ENCODE measurements around the gene DDRGK1.
"Not testable (repeated sequence)": the region's sequence is repeated elsewhere in the genome, so short reads cannot be mapped to it uniquely, and the experiment has no call there.

The DDRGK1 gene

DNA sequence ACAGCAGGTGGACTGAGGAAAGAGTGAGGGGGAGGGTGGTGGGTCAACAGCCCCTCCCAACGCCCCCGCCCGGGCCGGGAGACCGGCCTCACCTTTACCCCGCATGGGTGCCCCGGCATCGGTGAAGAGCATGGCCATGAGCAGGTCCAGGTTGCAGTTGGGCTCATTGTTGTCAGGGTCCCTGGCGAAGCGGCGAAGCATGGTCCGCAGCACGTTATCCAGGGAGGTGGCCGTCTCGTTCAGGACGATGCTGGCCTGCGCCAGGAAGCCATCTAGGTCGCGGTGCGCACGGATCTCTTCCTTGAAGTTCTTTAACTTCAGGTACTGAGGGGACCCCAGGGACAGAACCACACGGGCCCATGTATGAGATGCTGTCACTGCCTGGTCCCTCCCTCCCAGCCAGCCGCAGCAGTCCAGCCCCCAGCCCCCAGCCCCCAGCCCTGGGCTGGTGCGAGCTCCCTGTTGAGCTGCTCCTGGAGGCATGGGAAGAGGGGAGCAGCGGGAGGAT lies 29.6 kb upstream of the DDRGK1 start:
- no peak for DNase-seq

GRCh38 chr20:3233131-3233990 lies 28.9 kb upstream of the DDRGK1 start:
- DNase-seq = no peak

DNA sequence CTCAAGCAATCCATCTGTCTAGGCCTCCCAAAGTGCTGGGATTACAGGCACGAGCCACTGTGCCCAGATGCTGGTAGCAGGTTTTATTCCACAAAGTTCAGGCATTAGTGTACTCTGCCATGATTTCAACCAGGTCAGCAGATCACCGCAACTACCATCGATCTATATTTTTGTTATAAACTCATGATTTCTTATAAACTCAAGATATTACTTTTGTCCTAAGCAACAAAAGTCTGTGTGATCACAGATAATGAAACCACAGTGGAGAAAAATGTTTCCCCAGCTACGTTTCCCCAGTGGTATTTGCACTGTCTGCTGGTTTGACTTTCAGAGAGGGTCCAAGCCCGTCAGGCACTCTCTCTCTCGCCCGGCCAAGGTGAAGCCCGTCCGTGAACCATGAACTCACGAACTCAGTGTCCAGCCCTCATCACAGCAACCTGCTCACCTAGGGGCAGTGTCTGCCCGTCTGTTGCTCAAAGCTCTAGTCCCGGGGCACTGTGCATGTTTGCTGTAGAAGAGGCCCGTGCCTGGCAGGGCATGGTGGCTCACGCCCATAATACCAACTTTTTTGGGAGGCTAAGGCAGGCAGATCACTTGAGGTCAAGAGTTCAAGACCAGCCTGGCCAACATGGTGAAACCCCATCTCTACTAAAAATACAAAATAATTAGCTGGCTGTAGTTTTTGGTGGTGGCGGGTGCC lies 27.6 kb upstream of the DDRGK1 start:
- no peak for DNase-seq

DNA sequence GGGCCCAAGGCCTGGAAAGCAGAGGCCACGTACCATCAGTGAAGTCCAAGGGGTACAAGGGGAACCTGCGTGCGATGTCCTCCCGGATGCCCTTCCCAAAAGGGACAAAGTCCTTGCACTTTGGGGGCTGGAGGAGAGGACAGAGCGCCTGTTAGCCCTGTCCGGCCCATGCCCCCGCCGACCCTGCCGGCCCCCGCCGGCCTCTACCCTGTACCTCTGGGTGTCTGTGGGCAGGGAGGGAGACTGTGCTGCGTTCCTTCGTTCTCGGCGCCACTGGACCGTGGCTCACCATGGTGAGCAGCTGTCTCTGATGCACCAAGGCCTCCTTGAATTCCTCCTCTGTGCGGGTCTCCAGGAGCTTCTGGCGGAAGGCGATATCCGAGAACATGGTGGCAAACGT lies 26.6 kb upstream of the DDRGK1 start:
- DNase-seq = no peak

GRCh38 chr20:3229798-3230197 lies 25.3 kb upstream of the DDRGK1 start:
- DNase-seq = no peak

GRCh38 chr20:3229158-3229557 lies 24.7 kb upstream of the DDRGK1 start:
- no peak for DNase-seq

DNA sequence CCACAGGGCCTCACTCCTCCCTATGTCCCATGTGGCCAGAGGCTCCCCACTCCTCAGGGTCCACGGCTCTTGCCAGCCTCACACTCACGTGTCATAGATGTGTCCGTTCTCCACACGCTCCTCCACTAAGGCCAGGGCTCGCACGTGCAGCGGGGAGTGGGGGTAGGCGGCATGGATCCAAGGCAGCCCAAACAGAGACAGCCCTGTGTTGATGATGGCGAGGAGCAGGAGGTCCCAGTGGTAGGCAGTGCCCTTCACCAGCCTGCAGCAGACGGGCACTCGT lies 24.2 kb upstream of the DDRGK1 start:
- DNase-seq = no peak

- DNase-seq = no peak
Observed at GRCh38 chr20:3227936-3228749, 23.7 kb upstream of the DDRGK1 start.

DNA sequence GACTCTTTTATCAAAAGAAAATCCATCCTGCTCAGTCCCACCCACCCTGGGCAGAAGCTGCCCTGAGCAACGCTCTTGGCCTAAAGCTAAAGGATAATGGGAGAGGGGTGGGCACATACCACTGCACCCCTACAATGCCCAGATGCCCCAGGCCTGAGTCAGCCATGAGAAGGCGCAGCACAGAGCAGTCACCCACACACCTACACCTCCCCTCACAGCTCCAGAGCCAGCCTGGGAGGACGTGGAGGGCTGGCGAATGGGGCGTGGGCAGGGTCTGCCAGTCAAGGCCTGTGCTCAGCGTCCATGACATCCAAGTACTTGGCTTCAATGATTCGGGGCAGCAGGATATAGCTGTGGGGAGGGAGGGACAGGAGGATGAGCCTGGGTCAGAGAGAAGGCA lies 23.0 kb upstream of the DDRGK1 start:
- DNase-seq = no peak

GRCh38 chr20:3226864-3227263 lies 22.4 kb upstream of the DDRGK1 start:
- DNase-seq = no peak

DNA sequence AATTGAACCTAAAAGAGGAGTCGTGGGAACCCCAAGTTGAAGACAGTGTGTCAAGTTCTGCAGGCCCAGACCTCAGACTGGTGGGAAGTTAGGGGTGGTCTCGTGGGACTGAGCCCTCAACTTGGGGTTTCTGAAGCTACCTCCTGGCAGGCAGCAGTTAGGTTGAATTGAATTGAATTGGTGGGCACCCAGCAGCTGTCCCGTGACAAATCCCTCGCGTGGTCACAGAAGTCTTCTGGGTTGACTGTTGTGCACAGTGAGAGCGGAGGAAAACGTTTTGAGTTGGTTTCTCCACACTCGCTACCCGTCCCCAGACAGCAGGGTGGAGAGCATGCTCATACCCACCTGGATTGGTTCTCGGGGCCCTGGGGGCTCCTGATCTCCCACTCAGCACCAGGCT lies 21.6 kb upstream of the DDRGK1 start:
- no peak for DNase-seq

DNA sequence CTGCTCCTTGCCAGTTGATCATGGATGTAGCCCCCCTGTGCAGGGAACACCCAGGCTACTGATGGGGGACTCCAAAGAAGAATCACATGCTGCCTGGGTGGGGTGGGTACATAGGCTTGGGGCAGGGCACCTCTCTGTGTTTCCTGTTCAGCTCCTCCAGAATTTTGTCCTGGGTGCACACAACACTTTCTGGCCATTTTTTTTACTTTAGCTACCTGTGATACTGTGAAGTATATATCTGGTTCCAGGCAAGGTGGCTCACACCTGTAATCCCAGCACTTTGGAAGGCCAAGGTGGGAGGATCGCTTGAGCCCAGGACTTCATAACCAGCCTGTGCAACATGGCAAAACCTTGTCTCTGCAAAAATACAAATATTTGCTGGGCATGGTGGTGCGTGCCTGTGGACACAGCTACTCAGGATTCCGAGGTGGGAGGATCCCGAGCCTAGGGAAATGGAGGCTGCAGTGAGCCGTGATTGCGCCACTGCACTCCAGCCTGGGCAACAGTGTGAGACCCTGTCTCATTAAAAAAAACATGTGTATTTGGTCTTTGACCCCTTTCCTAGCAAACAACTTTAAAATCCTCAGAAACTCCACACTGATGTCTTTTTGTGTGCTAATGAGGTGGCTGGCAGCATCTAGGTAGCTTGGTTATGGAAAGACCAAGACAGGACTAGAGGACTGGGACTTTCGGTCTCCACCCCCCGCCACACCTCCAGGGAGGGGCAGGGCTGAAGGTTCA lies 20.4 kb upstream of the DDRGK1 start:
- no peak for DNase-seq

GRCh38 chr20:3223994-3224680 lies 19.7 kb upstream of the DDRGK1 start:
- no peak for DNase-seq

DNA sequence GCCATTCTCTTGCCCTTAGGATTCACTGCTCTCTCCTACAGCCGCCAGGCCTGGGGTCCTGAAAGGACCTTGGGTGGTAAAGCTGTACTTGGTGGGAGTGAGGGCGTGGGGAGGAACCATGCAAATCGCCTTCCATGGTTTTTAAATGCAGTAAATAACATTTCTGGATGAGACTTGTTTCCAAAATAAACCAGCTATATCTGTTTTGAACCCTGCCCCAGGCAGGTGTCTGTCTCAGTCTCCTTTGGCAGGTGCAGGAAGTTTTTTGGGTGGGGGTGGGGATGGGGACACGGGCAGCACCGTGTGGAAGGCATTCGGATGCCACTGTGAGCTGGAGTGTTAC lies 19.1 kb upstream of the DDRGK1 start:
- no peak for DNase-seq

DNA sequence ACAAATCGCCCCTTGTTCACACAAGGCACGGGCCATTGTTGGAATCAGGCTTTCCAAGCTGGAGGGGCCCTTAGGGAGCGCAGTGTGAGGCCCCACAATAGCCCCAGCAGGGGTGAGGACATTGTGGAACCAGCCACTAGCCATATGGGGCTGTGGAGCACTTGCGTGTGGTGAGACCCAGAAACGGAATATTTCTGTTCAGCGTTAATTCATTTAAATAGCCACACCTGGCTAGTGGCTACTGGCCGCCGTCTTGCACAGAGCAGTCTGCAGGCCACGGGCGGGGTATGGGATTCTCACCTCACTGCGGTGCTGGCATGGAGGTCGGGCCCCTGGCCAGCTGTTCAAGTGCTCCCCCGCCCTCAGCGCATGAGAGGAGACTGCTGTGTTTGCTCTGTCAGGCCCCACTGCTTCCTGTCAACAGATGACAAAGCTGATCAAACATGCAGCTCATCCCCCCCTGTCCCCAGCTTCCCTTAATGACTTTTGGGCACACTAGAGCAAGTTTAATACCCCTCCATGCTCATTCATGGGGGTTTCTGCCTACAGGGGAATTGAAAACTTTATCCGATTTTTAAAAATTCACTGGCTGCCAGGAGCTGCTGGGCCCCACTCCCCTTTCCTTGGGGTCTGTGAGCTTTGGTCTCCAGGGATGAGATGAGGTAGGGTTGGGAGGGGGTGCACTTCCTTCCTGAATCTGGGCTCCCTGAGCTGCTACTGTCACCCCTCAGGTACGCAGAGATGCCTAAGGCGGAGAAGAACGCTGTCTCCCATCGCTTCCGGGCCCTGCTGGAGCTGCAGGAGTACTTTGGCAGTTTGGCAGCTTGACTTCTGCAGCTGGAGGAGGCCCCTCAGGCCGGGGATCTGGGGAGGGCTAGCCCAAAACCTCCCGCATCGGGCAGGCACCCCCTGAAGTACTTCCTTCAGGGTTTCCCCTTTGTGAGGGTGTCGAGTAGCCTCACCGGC lies 18.4 kb upstream of the DDRGK1 start:
- no peak for DNase-seq

DNA sequence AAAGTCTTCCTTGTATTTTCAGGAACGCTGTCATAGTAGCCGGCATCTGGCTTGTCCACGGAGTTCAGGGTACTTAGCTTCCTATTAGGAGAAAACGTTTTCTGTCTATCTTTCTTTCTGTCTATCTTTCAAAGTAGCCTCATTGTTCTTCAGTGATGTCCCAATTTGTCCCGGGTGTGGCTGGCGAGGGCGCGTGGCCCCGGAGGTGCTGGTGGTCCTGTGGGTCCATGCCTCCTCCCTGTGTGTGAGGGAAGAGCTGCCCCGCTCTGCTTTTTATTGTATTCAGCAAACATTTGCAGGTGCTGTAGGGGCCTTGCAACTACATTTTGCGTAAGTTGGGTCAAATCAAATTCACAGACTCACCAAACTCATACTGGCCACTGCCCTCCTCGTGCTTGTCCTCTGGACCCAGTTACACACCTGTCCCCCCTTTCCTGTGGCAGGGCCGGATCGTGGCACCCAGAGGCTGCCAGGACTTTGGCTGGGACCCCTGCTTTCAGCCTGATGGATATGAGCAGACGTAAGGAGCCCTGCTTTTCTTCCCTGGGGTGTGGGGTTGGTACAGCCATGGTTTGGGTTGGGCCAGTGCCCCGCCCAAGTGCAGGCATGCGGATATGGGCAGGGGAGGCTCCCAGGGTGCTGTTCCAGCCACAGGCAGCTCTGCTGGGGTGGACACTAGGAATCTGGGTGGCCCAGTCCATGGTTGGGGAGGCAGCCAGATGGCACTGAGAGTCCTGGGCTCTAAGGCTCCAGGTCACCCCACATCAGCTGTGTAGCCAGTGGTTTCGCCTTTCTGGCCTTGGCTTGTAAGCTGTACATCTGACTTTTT lies 17.1 kb upstream of the DDRGK1 start:
- DNase-seq = no peak

DNA sequence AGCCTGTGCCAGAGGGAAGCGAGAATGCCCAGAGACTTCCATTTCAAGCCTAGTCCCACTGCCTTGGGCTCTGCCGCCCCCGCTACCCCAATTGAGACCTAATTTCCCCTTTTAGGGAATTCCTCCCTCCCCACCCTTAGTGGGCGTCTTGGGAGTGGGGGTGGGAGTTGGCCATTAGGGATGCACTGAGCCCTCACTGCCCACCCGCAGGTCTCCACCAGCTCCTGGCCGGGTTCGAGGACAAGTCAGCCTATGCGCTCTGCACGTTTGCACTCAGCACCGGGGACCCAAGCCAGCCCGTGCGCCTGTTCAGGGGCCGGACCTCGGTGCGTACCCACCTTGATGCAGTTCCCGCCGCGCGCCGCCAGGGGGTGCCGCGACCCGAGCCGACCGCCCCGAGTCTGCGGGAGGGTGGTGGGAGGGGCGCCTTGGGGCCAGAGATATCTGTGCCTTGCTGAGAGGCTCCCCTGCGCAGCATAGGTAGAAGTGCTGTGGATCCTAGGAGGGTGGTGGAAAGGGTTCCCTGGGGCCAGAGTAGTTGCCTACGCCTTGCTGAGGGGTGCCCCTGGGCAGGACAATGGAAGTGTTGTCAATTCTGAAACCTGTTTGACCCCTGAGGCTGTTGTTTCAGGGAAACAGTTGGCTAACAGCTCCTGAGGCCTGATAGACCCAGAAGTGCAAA lies 14.0 kb upstream of the DDRGK1 start:
- peak; percentile 81 for DNase-seq

- not testable (repeated sequence) for DNase-seq
Observed at GRCh38 chr20:3215359-3215917, 11.0 kb upstream of the DDRGK1 start.

DNA sequence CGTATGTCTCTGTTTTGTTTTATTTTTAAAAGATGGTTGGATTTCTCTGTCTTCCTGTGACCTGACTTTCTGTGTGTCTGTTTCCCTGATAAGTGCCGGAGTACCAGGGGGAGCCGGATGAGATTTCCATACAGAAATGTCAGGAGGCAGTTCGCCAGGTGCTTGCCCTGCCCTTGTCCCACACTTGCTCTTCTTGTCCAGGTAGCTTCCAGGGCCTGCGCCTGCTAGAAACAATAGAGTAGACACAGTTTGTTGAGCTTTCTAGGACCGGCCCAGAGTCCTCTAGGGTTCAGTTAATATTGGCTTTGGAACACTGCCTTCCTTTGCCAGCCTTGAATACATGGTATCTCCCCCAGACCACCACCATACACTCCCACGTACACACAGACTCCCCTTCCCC lies 8.7 kb upstream of the DDRGK1 start:
- DNase-seq = no peak
